HPDE6-E6E7 (cell line): ENCODE measurements around the gene IDI2.

ENCODE experiments used
- DNase-seq: peaks from one replicate; pipeline ENCODE4 v3.0.0; 2011; ENCODE audit warnings: missing footprints; ENCODE audit errors: extremely low spot score

Gene IDI2

GRCh38 chr10:1007583-1007982, 18.1 kb downstream of the IDI2 start:
- no peak for DNase-seq

- DNase-seq, result no peak
Observed at GRCh38 chr10:1006573-1006972, 19.1 kb downstream of the IDI2 start.

DNA sequence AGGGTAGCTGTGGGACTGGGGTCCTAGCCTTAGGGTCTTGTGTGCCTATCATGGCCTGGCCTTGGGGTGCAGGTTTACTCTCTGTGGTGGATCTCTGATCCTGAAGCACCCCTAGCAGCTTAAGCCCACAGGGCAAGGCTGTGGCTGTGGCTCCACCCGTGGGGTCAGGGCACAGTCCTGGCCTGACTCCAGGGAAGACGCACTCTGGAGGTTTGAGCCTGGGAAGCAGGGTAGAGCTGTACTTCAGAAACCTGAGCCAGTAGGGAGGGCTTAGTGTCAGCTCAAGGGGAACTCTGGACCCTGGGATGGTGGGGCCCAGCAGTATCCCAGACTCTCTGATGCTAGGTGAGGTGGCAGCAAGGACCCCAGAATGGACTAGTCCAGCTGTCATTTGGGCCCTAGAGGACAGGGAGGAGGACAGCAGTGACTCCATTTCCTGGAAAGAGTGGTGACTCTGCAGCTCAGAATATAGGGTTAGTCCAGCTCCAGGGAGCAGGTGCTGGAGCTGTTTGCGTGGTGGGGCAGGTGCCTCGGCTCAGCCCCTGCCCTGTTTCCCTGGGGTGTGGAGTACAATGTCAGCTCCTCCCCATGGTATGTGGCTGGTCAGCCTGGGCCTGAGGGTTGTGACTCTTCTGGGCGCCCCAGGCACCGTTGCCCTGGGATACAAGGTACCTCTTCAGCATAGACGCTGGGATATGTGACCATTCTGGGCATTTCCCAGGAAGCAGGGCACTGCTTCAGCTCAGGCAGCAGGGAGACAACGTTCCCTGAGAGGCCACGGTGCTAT, 21.6 kb downstream of the IDI2 start:
- no peak for DNase-seq

- no peak for DNase-seq
Observed at GRCh38 chr10:1002425-1003006, 23.1 kb downstream of the IDI2 start.

DNA sequence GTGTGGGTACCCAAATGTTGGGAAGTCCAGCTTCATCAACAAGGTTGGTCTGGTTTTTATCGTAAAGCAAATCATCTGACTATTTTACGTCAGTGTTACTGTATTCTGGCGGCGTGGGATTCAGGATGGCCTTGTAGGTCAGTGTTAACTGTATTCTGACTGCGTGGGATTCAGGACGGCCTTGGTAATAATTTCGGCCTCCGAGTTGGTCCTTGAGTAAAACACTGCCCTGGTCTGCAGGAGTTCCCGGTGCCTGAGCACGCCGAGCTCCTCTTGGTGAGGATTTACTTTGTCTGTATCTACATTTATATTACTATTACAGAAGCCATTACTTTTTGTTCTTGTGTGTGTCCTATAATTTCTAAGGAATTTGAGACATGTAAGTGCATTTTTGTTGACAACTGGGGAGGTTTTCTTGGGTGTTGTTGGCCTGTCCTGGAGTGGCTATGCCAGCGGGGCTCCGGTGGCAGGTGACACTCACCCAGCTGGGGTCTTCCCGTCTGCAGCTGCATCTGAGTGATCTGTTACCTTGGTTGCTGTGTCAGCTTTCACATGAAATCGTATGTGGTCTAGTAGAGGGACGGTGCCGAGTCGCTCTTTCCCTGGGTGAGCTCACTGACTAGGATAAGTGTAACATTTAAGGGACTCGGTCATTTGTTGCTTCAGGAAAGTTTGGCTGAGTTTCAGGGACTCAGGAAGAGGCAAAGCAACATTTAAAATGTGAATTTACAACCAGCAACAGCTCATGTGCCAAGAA, 28.2 kb downstream of the IDI2 start:
- DNase-seq, result no peak

- no peak for DNase-seq
Observed at GRCh38 chr10:996031-996430, 29.6 kb downstream of the IDI2 start.

- no peak for DNase-seq
Observed at GRCh38 chr10:995559-995926, 30.1 kb downstream of the IDI2 start.

DNA sequence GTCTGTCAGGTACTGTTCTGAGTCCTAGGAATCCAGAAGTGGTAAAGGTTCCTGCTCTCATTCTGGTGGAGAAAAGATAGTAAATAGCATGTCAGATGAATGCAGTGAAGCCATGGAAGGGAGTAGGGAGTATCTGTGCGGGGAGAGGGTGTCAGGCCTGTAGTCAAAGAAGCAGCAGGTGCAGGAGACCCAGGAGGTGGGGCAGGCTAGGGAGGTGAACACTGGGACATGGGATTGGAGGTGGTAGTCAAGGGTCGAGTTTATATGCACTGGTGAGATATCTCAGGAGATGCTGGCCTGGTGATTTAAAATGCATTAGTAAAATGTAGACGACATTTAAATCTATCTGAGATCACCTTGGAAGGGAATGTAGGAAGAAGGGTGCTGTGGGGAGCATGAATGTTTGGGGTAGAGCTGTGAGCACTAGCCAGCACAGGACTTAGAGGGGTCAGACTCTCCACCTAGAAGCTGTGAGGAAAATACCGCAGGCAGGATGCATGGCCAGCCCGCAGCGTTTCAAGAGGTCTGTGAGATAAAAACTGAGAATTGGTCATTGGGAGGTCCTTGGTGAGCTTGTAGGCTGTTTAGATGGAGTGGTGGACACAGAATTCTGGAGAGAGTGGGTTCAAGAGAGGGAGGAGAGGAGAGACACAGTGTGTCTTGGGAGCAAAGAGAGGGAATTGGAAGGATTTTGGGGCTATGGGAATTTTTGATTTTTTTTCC, 30.7 kb downstream of the IDI2 start:
- no peak for DNase-seq

DNA sequence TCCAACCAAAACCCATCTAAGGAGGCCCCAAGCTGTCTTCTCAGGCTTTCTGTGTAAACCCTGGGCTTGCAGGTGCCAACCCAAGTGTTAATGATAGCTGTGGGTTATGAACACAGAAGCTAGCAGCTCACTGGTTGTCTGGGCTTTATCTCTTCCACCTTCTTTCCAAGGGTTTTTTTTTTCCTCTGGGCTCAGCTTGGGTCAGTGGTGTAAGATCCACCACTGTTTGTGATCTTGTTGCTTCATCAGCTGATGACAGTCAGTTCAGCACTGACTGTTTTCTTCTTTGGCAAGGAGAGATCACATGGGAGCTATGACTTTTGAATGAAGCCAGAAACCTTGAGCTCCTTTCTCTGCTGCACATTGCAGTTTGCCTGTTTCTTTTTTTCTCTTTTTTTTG, 32.8 kb downstream of the IDI2 start:
- no peak for DNase-seq

GRCh38 chr10:992467-992866, 33.2 kb downstream of the IDI2 start:
- no peak for DNase-seq

GRCh38 chr10:990808-991207, 34.9 kb downstream of the IDI2 start:
- DNase-seq, result no peak

- DNase-seq, result no peak
Observed at GRCh38 chr10:988667-989545, 36.8 kb downstream of the IDI2 start.

DNA sequence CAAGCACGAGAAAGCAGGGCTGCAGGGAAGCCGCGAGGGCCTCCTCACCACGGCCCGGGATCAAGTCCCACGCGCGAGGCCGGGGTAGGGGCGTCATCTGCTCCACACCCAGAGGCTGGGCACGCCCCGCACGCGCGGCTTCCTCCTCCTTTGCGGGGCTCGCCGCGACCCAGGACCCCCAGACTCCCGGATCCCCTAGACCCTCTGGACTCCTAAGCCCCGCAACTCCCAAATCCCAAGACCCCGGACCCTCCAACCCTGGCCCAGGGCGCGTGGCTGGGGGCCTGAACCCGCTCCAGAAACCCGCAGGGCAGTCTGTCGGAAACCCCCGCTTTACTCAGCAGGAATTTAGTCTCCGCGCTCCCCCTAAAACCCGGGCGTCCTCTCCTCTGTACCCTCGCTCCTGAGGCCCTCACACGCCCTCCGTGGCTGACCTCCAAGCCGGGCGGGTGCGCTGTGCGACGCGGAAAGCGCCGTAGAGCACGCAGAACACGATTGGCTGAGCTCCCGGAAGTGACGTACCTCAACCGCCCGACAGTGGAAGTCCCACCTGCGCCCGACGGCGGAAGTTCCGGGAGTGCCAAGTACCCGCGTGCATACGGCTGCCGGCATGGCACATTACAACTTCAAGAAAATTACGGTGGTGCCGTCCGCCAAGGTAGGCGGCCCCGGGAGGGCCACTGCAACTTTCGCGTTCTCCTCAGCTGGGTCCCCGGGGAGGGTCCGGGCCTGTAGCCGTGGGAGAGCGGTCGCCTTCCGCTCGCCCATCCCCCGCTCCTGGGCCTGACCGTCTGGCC, 37.6 kb downstream of the IDI2 start, which contains the start of gene GTPBP4:
TSS of gene GTPBP4 (plus strand) at position 565 of the 797 bp plus-strand sequence. CDS start at position 611, 46 bp downstream.
- DNase-seq, result peak; percentile 82

DNA sequence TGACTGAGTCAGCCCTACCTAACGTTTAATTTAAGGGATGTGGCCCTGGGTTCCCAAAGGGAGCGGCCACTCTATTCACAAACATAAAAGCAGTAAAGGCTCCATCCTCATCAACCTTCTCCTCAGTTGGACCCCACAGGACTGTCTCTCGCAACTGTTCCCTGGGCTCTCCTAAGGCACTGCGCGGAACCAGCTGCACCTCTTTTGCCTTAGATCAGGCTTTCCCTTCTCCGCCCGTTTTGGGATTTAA, 38.1 kb downstream of the IDI2 start:
- DNase-seq, result no peak

- no peak for DNase-seq
Observed at GRCh38 chr10:986881-987619, 38.6 kb downstream of the IDI2 start.

GRCh38 chr10:986137-986825, 39.4 kb downstream of the IDI2 start:
- DNase-seq, result peak; percentile 52

GRCh38 chr10:985361-985760, 40.3 kb downstream of the IDI2 start:
- DNase-seq, result no peak

GRCh38 chr10:983971-984655, 41.5 kb downstream of the IDI2 start:
- DNase-seq, result no peak

DNA sequence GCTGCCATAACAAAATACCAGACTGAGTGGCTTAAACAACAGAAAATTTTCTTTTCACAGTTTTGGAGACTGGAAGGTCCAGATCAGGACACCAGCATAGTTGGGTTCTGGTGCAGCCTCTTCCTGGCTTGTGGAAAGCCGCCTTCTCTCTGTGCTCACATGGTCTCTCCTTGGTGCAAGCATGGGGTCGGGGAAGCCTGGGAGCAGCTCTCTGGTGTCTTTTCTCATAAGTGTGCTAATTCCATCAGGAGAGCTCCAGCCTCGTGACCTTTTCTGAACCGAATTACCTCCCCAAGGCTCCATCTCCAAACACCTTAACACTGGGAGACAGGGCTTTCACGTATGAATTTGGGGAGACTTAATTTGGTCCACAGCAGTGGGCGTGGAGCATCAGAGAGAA, 42.3 kb downstream of the IDI2 start:
- no peak for DNase-seq
